Loucy (cell line): ENCODE measurements around the gene ZNF593.

Source experiments
- H2AFZ ChIP-seq: fragments of 200-600 bp; sonication (generic); 2 replicates; pipeline ENCODE4 v1.6.0; 2016; ENCODE audit warnings: antibody characterized with exemption, mild to moderate bottlenecking, low read length, moderate library complexity
- H3F3A ChIP-seq: fragments of 200-600 bp; 2 replicates; pipeline ENCODE4 v1.6.0; 2016; ENCODE audit warnings: antibody characterized with exemption, low read depth, mild to moderate bottlenecking
- H3K27me3 ChIP-seq: fragments of 200-600 bp; sonication (generic); 2 replicates; pipeline ENCODE4 v1.6.1; 2014; ENCODE audit warnings: low read length, mild to moderate bottlenecking; ENCODE audit not compliant: insufficient read depth, poor library complexity, severe bottlenecking
- H3K36me3 ChIP-seq: fragments of 200-600 bp; sonication (generic); 2 replicates; pipeline ENCODE4 v1.6.1; 2016; ENCODE audit warnings: low read length; ENCODE audit not compliant: insufficient read depth
- H3K4me1 ChIP-seq: fragments of 200-600 bp; sonication (generic); 2 replicates; pipeline ENCODE4 v1.5.1; 2014; ENCODE audit warnings: low read length, mild to moderate bottlenecking; ENCODE audit not compliant: insufficient read depth, poor library complexity, severe bottlenecking
- H3K4me2 ChIP-seq: fragments of 200-600 bp; sonication (generic); 2 replicates; pipeline ENCODE4 v1.6.0; 2014; ENCODE audit warnings: antibody characterized with exemption, low read length, low read depth, mild to moderate bottlenecking; ENCODE audit not compliant: poor library complexity, severe bottlenecking
- H3K4me3 ChIP-seq: fragments of 200-600 bp; sonication (generic); 2 replicates; pipeline ENCODE4 v1.5.1; 2014; ENCODE audit warnings: low read length, mild to moderate bottlenecking, mixed read lengths; ENCODE audit not compliant: poor library complexity, severe bottlenecking
- H3K79me2 ChIP-seq: fragments of 200-600 bp; sonication (generic); 2 replicates; pipeline ENCODE4 v1.6.1; 2014; ENCODE audit warnings: low read length; ENCODE audit not compliant: insufficient read depth
- H3K9ac ChIP-seq: fragments of 200-600 bp; sonication (generic); 2 replicates; pipeline ENCODE4 v1.6.0; 2014; ENCODE audit warnings: mild to moderate bottlenecking, low read depth, low read length, moderate library complexity; ENCODE audit not compliant: poor library complexity, severe bottlenecking
- H3K9me2 ChIP-seq: fragments of 200-600 bp; sonication (generic); replicated peaks from 2 replicates; pipeline ENCODE4 v1.6.1; 2016; ENCODE audit warnings: low read depth, low read length, mixed read lengths
- H3K9me3 ChIP-seq: fragments of 200-600 bp; sonication (generic); 2 replicates; pipeline ENCODE4 v1.6.1; 2014; ENCODE audit warnings: mild to moderate bottlenecking, antibody characterized with exemption, low read length, low read depth; ENCODE audit not compliant: insufficient read depth
- H4K20me1 ChIP-seq: fragments of 200-600 bp; sonication (generic); 2 replicates; pipeline ENCODE4 v1.6.0; 2014; ENCODE audit warnings: antibody characterized with exemption, low read length, mild to moderate bottlenecking; ENCODE audit not compliant: insufficient read depth, poor library complexity, severe bottlenecking
- EZH2phosphoT487 ChIP-seq: fragments of 200-600 bp; IDR thresholded peaks from 2 replicates; pipeline ENCODE4 v1.6.1; 2018; ENCODE audit warnings: antibody characterized with exemption, mild to moderate bottlenecking, moderate library complexity, borderline replicate concordance
- TF ChIP-seq, protein P1 (sequence below): fragments of 200-600 bp; sonication (generic); conservative IDR thresholded peaks from 2 replicates; pipeline ENCODE4 v1.5.1; 2014; ENCODE audit warnings: mild to moderate bottlenecking, antibody characterized with exemption, low read length

ZNF593 gene

GRCh38 chr1:26130695-26131094 is 39.0 kb upstream of the ZNF593 start:
- TF ChIP-seq, protein P1, sequence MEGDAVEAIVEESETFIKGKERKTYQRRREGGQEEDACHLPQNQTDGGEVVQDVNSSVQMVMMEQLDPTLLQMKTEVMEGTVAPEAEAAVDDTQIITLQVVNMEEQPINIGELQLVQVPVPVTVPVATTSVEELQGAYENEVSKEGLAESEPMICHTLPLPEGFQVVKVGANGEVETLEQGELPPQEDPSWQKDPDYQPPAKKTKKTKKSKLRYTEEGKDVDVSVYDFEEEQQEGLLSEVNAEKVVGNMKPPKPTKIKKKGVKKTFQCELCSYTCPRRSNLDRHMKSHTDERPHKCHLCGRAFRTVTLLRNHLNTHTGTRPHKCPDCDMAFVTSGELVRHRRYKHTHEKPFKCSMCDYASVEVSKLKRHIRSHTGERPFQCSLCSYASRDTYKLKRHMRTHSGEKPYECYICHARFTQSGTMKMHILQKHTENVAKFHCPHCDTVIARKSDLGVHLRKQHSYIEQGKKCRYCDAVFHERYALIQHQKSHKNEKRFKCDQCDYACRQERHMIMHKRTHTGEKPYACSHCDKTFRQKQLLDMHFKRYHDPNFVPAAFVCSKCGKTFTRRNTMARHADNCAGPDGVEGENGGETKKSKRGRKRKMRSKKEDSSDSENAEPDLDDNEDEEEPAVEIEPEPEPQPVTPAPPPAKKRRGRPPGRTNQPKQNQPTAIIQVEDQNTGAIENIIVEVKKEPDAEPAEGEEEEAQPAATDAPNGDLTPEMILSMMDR, result no peak
- no peak for TF ChIP-seq EZH2phosphoT487
- peaks cover 44% of the 10 kb centered on the region for H3K4me1 ChIP-seq
- H3K9ac ChIP-seq, result peak overlapping the region; percentile 28
- no peaks in the 10 kb centered on the region for H4K20me1 ChIP-seq
- H3F3A ChIP-seq, result peaks cover 16% of the 10 kb centered on the region
- no peaks in the 10 kb centered on the region for H3K27me3 ChIP-seq
- no peaks in the 10 kb centered on the region for H3K36me3 ChIP-seq
- peaks cover 20% of the 10 kb centered on the region for H3K79me2 ChIP-seq
- H3K9me3 ChIP-seq, result no peaks in the 10 kb centered on the region; the same call in 1 of the 2 replicates
- peak overlapping the region; percentile 55 for H2AFZ ChIP-seq
- H3K4me3 ChIP-seq, result no peak overlapping the region
- H3K9me2 ChIP-seq, result no peaks in the 10 kb centered on the region
- peak overlapping the region; percentile 31 for H3K4me2 ChIP-seq

- H3K4me3 ChIP-seq, result no peak overlapping the region
- H3F3A ChIP-seq, result peaks cover 2% of the 10 kb centered on the region
- no peaks in the 10 kb centered on the region; the same call in 1 of the 2 replicates for H3K9me3 ChIP-seq
- no peaks in the 10 kb centered on the region for H3K9me2 ChIP-seq
- H4K20me1 ChIP-seq, result no peaks in the 10 kb centered on the region
- no peaks in the 10 kb centered on the region for H3K27me3 ChIP-seq
- H3K9ac ChIP-seq, result no peak overlapping the region
- peaks cover 19% of the 10 kb centered on the region; the same call in 1 of the 2 replicates for H3K79me2 ChIP-seq
- H3K4me2 ChIP-seq, result no peak overlapping the region
- H2AFZ ChIP-seq, result no peak overlapping the region
- no peak for TF ChIP-seq EZH2phosphoT487
- TF ChIP-seq, protein P1, result no peak
- peaks cover 36% of the 10 kb centered on the region for H3K4me1 ChIP-seq
- H3K36me3 ChIP-seq, result no peaks in the 10 kb centered on the region
Observed at GRCh38 chr1:26132128-26132833, 37.4 kb upstream of the ZNF593 start.

GRCh38 chr1:26132834-26133167 is 36.9 kb upstream of the ZNF593 start:
- TF ChIP-seq, protein P1, result no peak
- no peak for TF ChIP-seq EZH2phosphoT487
- Histone ChIP-seq H3K4me2 (no peak overlapping the region), H2AFZ (no peak overlapping the region)

More at GRCh38 chr1:26132834-26133167, 36.9 kb upstream of the ZNF593 start:
- Histone ChIP-seq H3K4me3 (no peak overlapping the region), H3K9ac (no peak overlapping the region), H3K79me2 (peaks cover 14% of the 10 kb centered on the region; the same call in 1 of the 2 replicates), H3K9me2 (no peaks in the 10 kb centered on the region), H3K4me1 (peaks cover 35% of the 10 kb centered on the region), H3K36me3 (no peaks in the 10 kb centered on the region), H3K27me3 (no peaks in the 10 kb centered on the region), H3K9me3 (no peaks in the 10 kb centered on the region; the same call in 1 of the 2 replicates), H3F3A (no peaks in the 10 kb centered on the region), H4K20me1 (no peaks in the 10 kb centered on the region)
